ENCODE measurements around the gene TGIF2. TPM values are rescaled to one million over a fixed set of nuclear protein-coding genes. Genes with fewer than 3 reads are reported as not detected.

TGIF2 gene
- total and polyA plus RNA-seq, 2 donors (not counting 1 experiment from before 2014, with no cell fraction given) = 24.0 to 45.6 TPM

GRCh38 chr20:36582322-36582721 lies 8.9 kb downstream of the TGIF2 start:
- Histone ChIP-seq H3K4me3 (ENCODE audit: control extremely low read depth in 1 of 5, extremely low read depth in 1 of 5, insufficient read depth in 1 of 5, low read depth in 2 of 5, low read length in 4 of 5) (no peak overlapping the region), H3K36me3 (replicated peaks in 1 of 2; ENCODE audit: control extremely low read depth in 1 of 2, control insufficient read depth in 1 of 2, extremely low read depth in 1 of 2, insufficient read depth in 2 of 2, low read length in 1 of 2) (peaks cover 8 to 78% of the 10 kb centered on the region in 2 experiments), H4K20me1 (ENCODE audit: control insufficient read depth, insufficient read depth, low read length, poor library complexity, severe bottlenecking) (peaks cover 58% of the 10 kb centered on the region), H3K27me3 (replicated peaks in 1 of 4; ENCODE audit: control extremely low read depth in 1 of 4, control insufficient read depth in 3 of 4, insufficient read depth in 4 of 4, low read length in 3 of 4) (no peaks in the 10 kb centered on the region), H3K9me3 (ENCODE audit: control extremely low read depth in 1 of 3, control insufficient read depth in 2 of 3, insufficient read depth in 1 of 3, low read length in 2 of 3) (no peaks in the 10 kb centered on the region), H3K4me1 (ENCODE audit: control insufficient read depth in 2 of 2, insufficient read depth in 2 of 2, low read length in 2 of 2) (no peaks in the 10 kb centered on the region), H2AFZ (ENCODE audit: insufficient read depth, low read depth, low read length, poor library complexity, severe bottlenecking) (no peak overlapping the region), H3K9ac (ENCODE audit: low read length) (no peak overlapping the region), H3K27ac (ENCODE audit: low read length in 2 of 2) (peak overlapping the region in 1 of 2 donors; percentile 2), H3K4me2 (replicated peaks; ENCODE audit: low read depth, low read length, poor library complexity, severe bottlenecking) (no peak overlapping the region), H3K79me2 (ENCODE audit: control insufficient read depth, insufficient read depth, low read length) (peaks cover 60% of the 10 kb centered on the region)
- POLR2A ChIA-PET = interaction anchor here (0.8 kb wide), 1 partner anchor 8 kb away, joined by 4 read pairs; no protein-coding TSS in a partner anchor
- Mint-ChIP-seq H3K9me3 (ENCODE audit: insufficient read depth) (no peaks in the 10 kb centered on the region), H3K27ac (peak overlapping the region; percentile 37), H3K27me3 (no peaks in the 10 kb centered on the region), H3K4me1 (peaks cover 12% of the 10 kb centered on the region), H3K4me3 (no peak overlapping the region)
- 83% methylated on average over 2 of the region's 4 CpGs for WGBS (ENCODE audit: insufficient coverage)
- ATAC-seq (ENCODE audit: low read depth) (no peak), DNase-seq (peak; percentile 10)
- intact Hi-C loops (cut with micrococcal nuclease) = no loop called here
- no peak for TF ChIP-seq CTCF (IDR thresholded peaks at IDR 0.05)
- no peak for TF ChIP-seq EZH2 (IDR thresholded peaks at IDR 0.05; ENCODE audit: borderline replicate concordance, insufficient read depth, low read depth, low read length, poor library complexity, severe bottlenecking)
- CTCF ChIA-PET = no interaction called here

GRCh38 chr20:36582821-36583220 lies 9.4 kb downstream of the TGIF2 start:
- no peaks in the 10 kb centered on the region for H3K9me3 ChIP-seq (ENCODE audit: control extremely low read depth in 1 of 3, control insufficient read depth in 2 of 3, insufficient read depth in 1 of 3, low read length in 2 of 3)
- H3K79me2 ChIP-seq (ENCODE audit: control insufficient read depth, insufficient read depth, low read length) = peaks cover 57% of the 10 kb centered on the region
- no peak for DNase-seq
- no peaks in the 10 kb centered on the region for H3K27me3 Mint-ChIP-seq
- H3K27ac ChIP-seq (ENCODE audit: low read length in 2 of 2) = peak overlapping the region in 1 of 2 donors; percentile 2
- no peak overlapping the region for H3K4me3 ChIP-seq (ENCODE audit: control extremely low read depth in 1 of 5, extremely low read depth in 1 of 5, insufficient read depth in 1 of 5, low read depth in 2 of 5, low read length in 4 of 5)
- ATAC-seq (ENCODE audit: low read depth) = no peak
- no peaks in the 10 kb centered on the region for H3K27me3 ChIP-seq (replicated peaks in 1 of 4; ENCODE audit: control extremely low read depth in 1 of 4, control insufficient read depth in 3 of 4, insufficient read depth in 4 of 4, low read length in 3 of 4)
- H2AFZ ChIP-seq (ENCODE audit: insufficient read depth, low read depth, low read length, poor library complexity, severe bottlenecking) = no peak overlapping the region
- H3K27ac Mint-ChIP-seq = peak overlapping the region; percentile 5
- intact Hi-C loops (cut with micrococcal nuclease) = no loop called here
- no peaks in the 10 kb centered on the region for H3K9me3 Mint-ChIP-seq (ENCODE audit: insufficient read depth)
- peaks cover 54% of the 10 kb centered on the region for H4K20me1 ChIP-seq (ENCODE audit: control insufficient read depth, insufficient read depth, low read length, poor library complexity, severe bottlenecking)
- WGBS (ENCODE audit: insufficient coverage) = 83% methylated on average over 3 of the region's 4 CpGs
- H3K9ac ChIP-seq (ENCODE audit: low read length) = no peak overlapping the region
- CTCF ChIA-PET = interaction anchor here (1.6 kb wide), 1 partner anchor 11 kb away, joined by 3 read pairs; no protein-coding TSS in a partner anchor
- peaks cover 17% of the 10 kb centered on the region for H3K4me1 Mint-ChIP-seq
- no peak overlapping the region for H3K4me2 ChIP-seq (replicated peaks; ENCODE audit: low read depth, low read length, poor library complexity, severe bottlenecking)
- no peak overlapping the region for H3K4me3 Mint-ChIP-seq
- H3K36me3 ChIP-seq (replicated peaks in 1 of 2; ENCODE audit: control extremely low read depth in 1 of 2, control insufficient read depth in 1 of 2, extremely low read depth in 1 of 2, insufficient read depth in 2 of 2, low read length in 1 of 2) = peaks cover 8 to 83% of the 10 kb centered on the region in 2 experiments
- no peaks in the 10 kb centered on the region for H3K4me1 ChIP-seq (ENCODE audit: control insufficient read depth in 2 of 2, insufficient read depth in 2 of 2, low read length in 2 of 2)
- TF ChIP-seq EZH2 (IDR thresholded peaks at IDR 0.05; ENCODE audit: borderline replicate concordance, insufficient read depth, low read depth, low read length, poor library complexity, severe bottlenecking) (no peak), CTCF (IDR thresholded peaks at IDR 0.05) (no peak)
- POLR2A ChIA-PET = interaction anchor here (0.8 kb wide), 1 partner anchor 9 kb away, joined by 4 read pairs; no protein-coding TSS in a partner anchor

All from B cell (primary cell).